AG04449 (cell line): Measurements from ENCODE around the gene DMD.

ENCODE experiments used
- CTCF ChIA-PET: fragments of 350-600 bp; formaldehyde crosslinking; extraction: SDS; loops from one replicate; lab custom pipeline; 2021; ENCODE audit warnings: antibody characterized with exemption; lab: Yijun Ruan, JAX
- POLR2A ChIA-PET: fragments of 400-600, 350-600 bp; formaldehyde crosslinking; extraction: SDS; loops from one replicate; lab custom pipeline; 2020; ENCODE audit warnings: antibody characterized with exemption, inconsistent platforms; lab: Yijun Ruan, JAX
- DNase-seq: peaks from one replicate; pipeline ENCODE4 v3.0.0-alpha.2; 2010; ENCODE audit warnings: low read depth, low spot score
- H3K4me3 ChIP-seq: 2 replicates; pipeline ENCODE4 v1.5.1; 2011; ENCODE audit warnings: low read depth, mild to moderate bottlenecking, control low read depth, low read length
- TF ChIP-seq, protein P1 (sequence below): IDR thresholded peaks from one replicate; pipeline ENCODE4 v1.5.1; 2011; ENCODE audit warnings: mild to moderate bottlenecking, moderate library complexity, low read length, control low read depth, inconsistent platforms; ENCODE audit not compliant: insufficient read depth; ENCODE audit errors: missing control alignments

DMD gene

DNA sequence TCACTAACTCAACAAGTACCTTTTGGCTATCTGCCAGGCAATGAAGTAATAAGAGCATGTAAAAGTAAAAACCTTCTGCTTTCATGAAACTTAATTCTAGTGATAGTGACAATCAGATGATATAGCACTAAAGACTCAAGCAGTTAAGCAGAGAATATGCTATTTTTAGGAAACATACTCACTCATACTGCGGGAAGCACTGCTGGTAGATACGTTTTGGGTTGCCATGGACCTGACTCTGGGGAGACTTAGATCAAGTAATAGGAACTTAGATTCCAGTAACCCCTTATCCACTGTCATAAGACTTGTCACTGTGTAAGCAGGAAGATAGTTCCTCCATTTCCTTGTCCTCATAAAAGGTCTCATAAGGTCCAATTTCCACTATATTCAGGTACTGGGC, 386.3 kb downstream of the DMD start:
- no peak for DNase-seq
- TF ChIP-seq, protein P1, sequence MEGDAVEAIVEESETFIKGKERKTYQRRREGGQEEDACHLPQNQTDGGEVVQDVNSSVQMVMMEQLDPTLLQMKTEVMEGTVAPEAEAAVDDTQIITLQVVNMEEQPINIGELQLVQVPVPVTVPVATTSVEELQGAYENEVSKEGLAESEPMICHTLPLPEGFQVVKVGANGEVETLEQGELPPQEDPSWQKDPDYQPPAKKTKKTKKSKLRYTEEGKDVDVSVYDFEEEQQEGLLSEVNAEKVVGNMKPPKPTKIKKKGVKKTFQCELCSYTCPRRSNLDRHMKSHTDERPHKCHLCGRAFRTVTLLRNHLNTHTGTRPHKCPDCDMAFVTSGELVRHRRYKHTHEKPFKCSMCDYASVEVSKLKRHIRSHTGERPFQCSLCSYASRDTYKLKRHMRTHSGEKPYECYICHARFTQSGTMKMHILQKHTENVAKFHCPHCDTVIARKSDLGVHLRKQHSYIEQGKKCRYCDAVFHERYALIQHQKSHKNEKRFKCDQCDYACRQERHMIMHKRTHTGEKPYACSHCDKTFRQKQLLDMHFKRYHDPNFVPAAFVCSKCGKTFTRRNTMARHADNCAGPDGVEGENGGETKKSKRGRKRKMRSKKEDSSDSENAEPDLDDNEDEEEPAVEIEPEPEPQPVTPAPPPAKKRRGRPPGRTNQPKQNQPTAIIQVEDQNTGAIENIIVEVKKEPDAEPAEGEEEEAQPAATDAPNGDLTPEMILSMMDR: no peak
- H3K4me3 ChIP-seq: no peak overlapping the region
- ChIA-PET POLR2A (no interaction called here), CTCF (no interaction called here)

DNA sequence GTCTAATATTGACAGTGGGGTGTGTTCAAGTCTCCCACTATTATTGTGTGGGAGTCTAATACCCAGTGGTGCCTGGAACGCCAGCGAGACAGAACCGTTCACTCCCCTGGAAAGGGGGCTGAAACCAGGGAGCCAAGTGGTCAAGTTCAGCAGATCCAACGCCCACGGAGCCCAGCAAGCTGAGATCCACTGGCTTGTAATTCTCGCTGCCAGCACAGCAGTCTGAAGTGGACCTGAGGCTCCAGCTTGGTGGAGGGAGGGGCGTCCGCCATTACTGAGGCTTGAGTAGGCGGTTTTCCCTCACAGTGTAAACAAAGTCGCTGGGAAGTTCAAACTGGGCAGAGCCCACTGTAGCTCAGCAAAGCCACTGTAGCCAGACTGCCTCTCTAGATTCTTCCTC, 407.3 kb downstream of the DMD start:
- ChIA-PET CTCF (no interaction called here), POLR2A (no interaction called here)

DNA sequence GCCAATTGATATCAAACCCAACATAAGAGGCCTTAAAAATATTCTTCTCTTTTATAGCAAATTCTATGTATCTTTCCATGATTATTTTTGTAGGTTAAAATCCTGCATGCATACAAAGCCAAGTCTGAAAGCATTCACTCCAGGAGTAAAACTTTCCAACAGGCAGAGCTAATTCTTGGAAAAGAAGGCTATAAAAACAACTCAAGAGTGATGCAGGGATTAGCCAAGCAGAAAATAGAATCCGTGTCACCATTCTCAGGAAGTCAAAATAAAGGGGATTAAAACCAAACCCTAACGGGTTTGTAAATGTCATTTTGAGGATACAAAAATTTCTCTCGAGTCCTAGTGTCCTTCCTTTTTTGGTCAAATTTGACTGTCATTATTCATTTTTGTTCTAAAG, 412.4 kb downstream of the DMD start:
- CTCF ChIA-PET: no interaction called here
- POLR2A ChIA-PET: no interaction called here

More for the DNA sequence above, 407.3 kb downstream of the DMD start:
- no peak for DNase-seq
- no peak overlapping the region for H3K4me3 ChIP-seq
- TF ChIP-seq, protein P1: no peak

DNA sequence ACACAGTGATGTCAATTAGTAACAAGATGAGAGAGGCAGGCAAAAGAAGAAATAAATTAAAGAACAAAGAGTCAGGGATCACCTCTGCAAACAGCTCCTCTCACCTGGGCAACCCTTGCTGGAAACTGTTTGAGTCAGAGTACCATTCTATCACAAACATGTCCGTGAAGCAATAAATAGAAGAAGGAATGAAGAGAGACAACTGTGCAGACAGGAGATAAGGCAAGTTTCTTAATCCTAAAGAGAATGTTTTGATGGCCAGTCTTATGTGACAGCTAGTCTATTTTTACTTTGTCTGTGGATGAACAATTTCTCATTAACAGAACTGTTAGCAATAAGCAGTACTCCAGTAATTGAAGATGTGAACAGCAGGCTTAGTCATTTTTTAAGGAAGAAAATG, 422.4 kb downstream of the DMD start:
- POLR2A ChIA-PET: no interaction called here

More for the DNA sequence above, 412.4 kb downstream of the DMD start:
- no peak overlapping the region for H3K4me3 ChIP-seq
- TF ChIP-seq, protein P1: no peak
- DNase-seq: no peak

DNA sequence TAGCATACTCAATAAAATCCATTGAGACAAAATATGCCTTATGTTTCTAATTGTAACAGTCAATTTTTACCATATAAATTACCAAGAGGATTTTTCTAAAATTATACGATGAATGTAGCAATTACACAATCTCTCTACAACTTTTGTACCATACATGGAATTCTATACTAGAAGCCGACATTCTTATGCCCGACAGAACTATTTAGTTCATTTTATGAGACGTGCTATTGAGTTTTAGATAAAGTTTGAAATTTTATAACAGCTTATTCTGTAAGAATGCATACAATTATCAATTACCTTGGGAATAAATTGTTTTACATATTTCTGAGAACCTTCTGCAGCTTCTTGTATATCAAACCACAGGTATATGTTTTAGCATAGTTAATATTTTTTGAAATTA, 431.2 kb downstream of the DMD start:
- CTCF ChIA-PET: no interaction called here

More for the DNA sequence above, 422.4 kb downstream of the DMD start:
- CTCF ChIA-PET: no interaction called here
- no peak overlapping the region for H3K4me3 ChIP-seq
- TF ChIP-seq, protein P1: no peak
- DNase-seq: no peak

DNA sequence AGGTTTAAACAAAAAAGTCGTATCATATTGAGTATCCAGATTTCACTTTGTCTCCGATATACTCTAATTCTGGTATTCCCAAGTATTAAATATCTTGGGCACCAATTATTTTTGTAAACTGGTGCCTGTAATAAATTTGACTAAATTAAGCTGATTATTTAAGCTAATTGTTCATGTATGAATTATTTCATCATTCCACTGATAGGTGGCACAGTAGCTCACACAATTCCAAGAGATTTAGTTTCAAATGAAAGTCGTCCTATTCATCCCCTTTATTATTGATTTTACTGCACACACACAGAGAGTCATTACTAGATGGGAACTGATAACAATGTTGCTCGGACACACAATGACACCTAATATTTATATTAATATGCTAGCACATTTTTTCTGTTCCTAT, 432.4 kb downstream of the DMD start:
- CTCF ChIA-PET: no interaction called here
- POLR2A ChIA-PET: no interaction called here
- TF ChIP-seq, protein P1: no peak
- no peak overlapping the region for H3K4me3 ChIP-seq
- DNase-seq: no peak

More for the DNA sequence above, 431.2 kb downstream of the DMD start:
- no peak overlapping the region for H3K4me3 ChIP-seq
- POLR2A ChIA-PET: no interaction called here
- no peak for DNase-seq
- TF ChIP-seq, protein P1: no peak
